OCI-LY3 (cell line): ENCODE results near the gene LTN1.

ENCODE experiments used
- CTCF ChIP-seq: fragments of 200-600, 300-600 bp; sonication (generic); IDR thresholded peaks from 2 replicates; pipeline ENCODE4 v1.5.1; 2014; ENCODE audit warnings: antibody characterized with exemption, low read length, low read depth
- EZH2phosphoT487 ChIP-seq: fragments of 200-600 bp; shearing (Covaris generic); IDR thresholded peaks from 2 replicates; pipeline ENCODE4 v1.6.1; 2018; ENCODE audit warnings: antibody characterized with exemption, mixed run types, low read depth

- TF ChIP-seq CTCF (no peak), EZH2phosphoT487 (no peak)
Observed at GRCh38 chr21:28928578-28929420, 63.9 kb downstream of the LTN1 start.
